CD14-positive monocyte (primary cell): Measurements from ENCODE around the gene CDK5RAP2. TPM values are rescaled to one million over a fixed set of nuclear protein-coding genes. Genes with fewer than 3 reads are reported as not detected.

Source experiments
- DNase-seq, 3 donors: peaks; one replicate each; pipeline ENCODE4 v3.0.0-alpha.2; 2011 to 2022
- H2AFZ ChIP-seq: 2 replicates; pipeline ENCODE4 v1.6.0; 2012; ENCODE audit warnings: mild to moderate bottlenecking, low read depth, low read length, inconsistent platforms; ENCODE audit not compliant: insufficient read depth, poor library complexity, severe bottlenecking
- H3K27ac ChIP-seq, 2 donors: 1 replicate in 1 of 2; 2 replicates in 1 of 2; pipeline ENCODE4 v1.5.1; 2012 to 2013; ENCODE audit warnings: low read length in 2 of 2, control low read depth in 1 of 2, inconsistent platforms in 1 of 2, low read depth in 1 of 2, mild to moderate bottlenecking in 1 of 2
- H3K27me3 ChIP-seq, 2 donors: one replicate each; pipeline versions ENCODE4 v1.6.0 to v1.6.1; 2011 to 2013; ENCODE audit warnings: low read length in 2 of 2; ENCODE audit not compliant: control insufficient read depth in 2 of 2, insufficient read depth in 2 of 2
- H3K36me3 ChIP-seq, 2 donors: replicated peaks in 1 of 2; 1 replicate in 1 of 2; 2 replicates in 1 of 2; pipeline versions ENCODE4 v1.5.1 to v1.6.1; 2012 to 2013; ENCODE audit warnings: low read length in 2 of 2, control low read depth in 1 of 2, inconsistent platforms in 1 of 2, mild to moderate bottlenecking in 1 of 2; ENCODE audit not compliant: insufficient read depth in 2 of 2, control insufficient read depth in 1 of 2
- H3K4me1 ChIP-seq, 2 donors: 1 replicate in 1 of 2; 2 replicates in 1 of 2; pipeline versions ENCODE4 v1.5.1 to v1.6.1; 2012 to 2013; ENCODE audit warnings: low read length in 2 of 2, control low read depth in 1 of 2, inconsistent platforms in 1 of 2, mild to moderate bottlenecking in 1 of 2, moderate library complexity in 1 of 2; ENCODE audit not compliant: insufficient read depth in 2 of 2, control insufficient read depth in 1 of 2
- H3K4me2 ChIP-seq: replicated peaks from 2 replicates; pipeline ENCODE3; 2012; ENCODE audit warnings: low read length, moderate library complexity, mild to moderate bottlenecking; ENCODE audit not compliant: poor library complexity, severe bottlenecking; ENCODE audit errors: extremely low read depth
- H3K4me3 ChIP-seq, 3 experiments: fragments of 200-600 bp in 1 of 3; sonication (generic) in 1 of 3; replicated peaks in 1 of 3; 1 replicate in 2 of 3; 2 replicates in 1 of 3; pipeline ENCODE4 v1.5.1; 2011 to 2013; ENCODE audit warnings: low read length in 3 of 3, mild to moderate bottlenecking in 3 of 3, control low read depth in 2 of 3, low read depth in 2 of 3, inconsistent platforms in 1 of 3, moderate library complexity in 1 of 3
- H3K79me2 ChIP-seq: 2 replicates; pipeline ENCODE4 v1.6.0; 2012; ENCODE audit warnings: mild to moderate bottlenecking, control low read depth, inconsistent platforms, low read length, moderate library complexity; ENCODE audit not compliant: insufficient read depth
- H3K9ac ChIP-seq: 2 replicates; pipeline ENCODE4 v1.6.0; 2017; ENCODE audit warnings: low read length, mild to moderate bottlenecking; ENCODE audit not compliant: insufficient read depth, poor library complexity, severe bottlenecking
- H3K9me3 ChIP-seq, 2 donors: replicated peaks in 1 of 2; 1 replicate in 1 of 2; 2 replicates in 1 of 2; pipeline versions ENCODE4 v1.5.1 to v1.6.1; 2012 to 2013; ENCODE audit warnings: low read length in 2 of 2, control low read depth in 1 of 2; ENCODE audit not compliant: control insufficient read depth in 1 of 2, insufficient read depth in 1 of 2
- H4K20me1 ChIP-seq: 2 replicates; pipeline ENCODE4 v1.6.0; 2012; ENCODE audit warnings: mild to moderate bottlenecking, low read length, control low read depth, moderate library complexity; ENCODE audit not compliant: insufficient read depth
- H3K27ac Mint-ChIP-seq, 7 donors: one replicate each; pipeline ENCODE4 v1.8.0; 2020; ENCODE audit warnings: mild to moderate bottlenecking in 7 of 7, mixed read lengths in 7 of 7, moderate library complexity in 6 of 7, inconsistent platforms in 2 of 7
- H3K27me3 Mint-ChIP-seq, 3 donors: one replicate each; pipeline ENCODE4 v1.8.0; 2021 to 2022; ENCODE audit warnings: low read depth in 3 of 3, mild to moderate bottlenecking in 3 of 3, mixed read lengths in 3 of 3, moderate library complexity in 3 of 3, inconsistent platforms in 1 of 3
- H3K36me3 Mint-ChIP-seq, 2 donors: one replicate each; pipeline ENCODE4 v1.8.0; 2020; ENCODE audit warnings: mixed read lengths in 2 of 2, inconsistent platforms in 1 of 2, mild to moderate bottlenecking in 1 of 2
- H3K4me1 Mint-ChIP-seq: one replicate; pipeline ENCODE4 v1.8.0; 2020; ENCODE audit warnings: mild to moderate bottlenecking, mixed read lengths
- H3K4me3 Mint-ChIP-seq, 2 donors: one replicate each; pipeline ENCODE4 v1.8.0; 2020; ENCODE audit warnings: mild to moderate bottlenecking in 2 of 2, mixed read lengths in 2 of 2, moderate library complexity in 1 of 2
- H3K9me3 Mint-ChIP-seq, 7 donors: one replicate each; pipeline ENCODE4 v1.8.0; 2020 to 2022; ENCODE audit warnings: mixed read lengths in 7 of 7, mild to moderate bottlenecking in 6 of 7, moderate library complexity in 6 of 7, inconsistent platforms in 2 of 7
- WGBS: methylation state at CpG from one replicate; pipeline ENCODE4 v1.1.5; 2013; ENCODE audit warnings: missing lambda C conversion rate; ENCODE audit not compliant: insufficient coverage; 5-methylcytosine and 5-hydroxymethylcytosine counted together
- intact Hi-C, 2 donors: fragments of 100-400 bp; cut with micrococcal nuclease; formaldehyde crosslinking; loops; one replicate each; pipeline versions ENCODE4 v1.15.0 to v1.15.1; 2023
- polyA plus RNA-seq, 3 donors: library from polyadenylated mRNA; depleted of rRNA in 1 of 3; unstranded in 2 of 3; stranded (reverse) in 1 of 3; fragments of 300-500 nt in 2 of 3; fragments of >200 nt in 1 of 3; fragmentation: Illumina TruSeq in 2 of 3; gene quantifications; 1 replicate in 2 of 3; 2 replicates in 1 of 3; pipeline ENCODE4 v1.2.3, GENCODE V29; 2012 to 2021
- TF ChIP-seq, protein P1 (sequence below): fragments of 200-600 bp; IDR thresholded peaks from one replicate; pipeline ENCODE4 v1.8.0; 2022; ENCODE audit warnings: antibody characterized with exemption, mild to moderate bottlenecking

CDK5RAP2 gene
- polyA plus RNA-seq, 3 donors, result 2.0 to 13.7 (median 6.1) TPM

DNA sequence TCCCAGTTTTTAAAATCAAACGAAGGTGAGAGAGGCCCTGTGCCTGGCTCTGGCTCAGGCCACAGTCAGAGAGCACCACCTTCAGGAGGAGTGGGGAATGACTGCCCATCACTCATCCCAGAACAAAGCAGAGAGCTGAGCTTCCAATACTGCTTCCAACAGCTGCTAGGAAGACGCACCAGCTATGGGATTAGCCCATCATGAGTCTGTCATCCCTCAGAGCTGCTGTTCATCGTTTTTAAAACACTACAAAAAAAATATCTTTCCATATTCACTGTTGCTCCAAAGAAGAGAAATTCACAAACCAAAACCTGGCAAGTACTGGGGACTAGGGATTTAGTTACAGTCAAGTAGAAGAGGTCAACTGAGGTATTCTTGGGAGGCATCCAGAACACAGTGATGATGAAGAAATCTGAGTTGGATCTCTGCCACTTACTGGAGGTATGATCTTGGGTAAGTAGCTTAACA, 102.4 kb downstream of the CDK5RAP2 start:
- no peak overlapping the region for H2AFZ ChIP-seq
- TF ChIP-seq, protein P1, sequence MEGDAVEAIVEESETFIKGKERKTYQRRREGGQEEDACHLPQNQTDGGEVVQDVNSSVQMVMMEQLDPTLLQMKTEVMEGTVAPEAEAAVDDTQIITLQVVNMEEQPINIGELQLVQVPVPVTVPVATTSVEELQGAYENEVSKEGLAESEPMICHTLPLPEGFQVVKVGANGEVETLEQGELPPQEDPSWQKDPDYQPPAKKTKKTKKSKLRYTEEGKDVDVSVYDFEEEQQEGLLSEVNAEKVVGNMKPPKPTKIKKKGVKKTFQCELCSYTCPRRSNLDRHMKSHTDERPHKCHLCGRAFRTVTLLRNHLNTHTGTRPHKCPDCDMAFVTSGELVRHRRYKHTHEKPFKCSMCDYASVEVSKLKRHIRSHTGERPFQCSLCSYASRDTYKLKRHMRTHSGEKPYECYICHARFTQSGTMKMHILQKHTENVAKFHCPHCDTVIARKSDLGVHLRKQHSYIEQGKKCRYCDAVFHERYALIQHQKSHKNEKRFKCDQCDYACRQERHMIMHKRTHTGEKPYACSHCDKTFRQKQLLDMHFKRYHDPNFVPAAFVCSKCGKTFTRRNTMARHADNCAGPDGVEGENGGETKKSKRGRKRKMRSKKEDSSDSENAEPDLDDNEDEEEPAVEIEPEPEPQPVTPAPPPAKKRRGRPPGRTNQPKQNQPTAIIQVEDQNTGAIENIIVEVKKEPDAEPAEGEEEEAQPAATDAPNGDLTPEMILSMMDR, result peak; percentile 98
- no peaks in the 10 kb centered on the region for H3K27me3 ChIP-seq
- intact Hi-C loops, result loop anchor here (5.0 kb wide), 3 partner anchors 515 to 925 kb away; no protein-coding TSS in a partner anchor
- H3K27me3 Mint-ChIP-seq, result no peaks in the 10 kb centered on the region
- no CpG with 5 or more reads among the region's 3 CpGs for WGBS
- H3K27ac Mint-ChIP-seq, result peak overlapping the region in 2 of 7 donors; percentile 12 to 64
- H3K27ac ChIP-seq, result no peak overlapping the region
- H3K4me1 Mint-ChIP-seq, result peaks cover 45% of the 10 kb centered on the region
- no peak overlapping the region for H3K4me3 ChIP-seq
- no peaks in the 10 kb centered on the region for H3K9me3 Mint-ChIP-seq
- no peaks in the 10 kb centered on the region for H4K20me1 ChIP-seq
- peaks cover 34 to 43% of the 10 kb centered on the region in 2 donors for H3K4me1 ChIP-seq
- H3K4me2 ChIP-seq, result no peak overlapping the region
- peak; percentile 9 to 42 (median 39) for DNase-seq
- no peaks in the 10 kb centered on the region for H3K9me3 ChIP-seq
- peaks cover 41 to 43% of the 10 kb centered on the region in 2 donors for H3K36me3 Mint-ChIP-seq
- no peak overlapping the region for H3K9ac ChIP-seq
- H3K36me3 ChIP-seq, result peaks cover 3 to 57% of the 10 kb centered on the region in 2 donors
- H3K79me2 ChIP-seq, result no peaks in the 10 kb centered on the region
- H3K4me3 Mint-ChIP-seq, result no peak overlapping the region

DNA sequence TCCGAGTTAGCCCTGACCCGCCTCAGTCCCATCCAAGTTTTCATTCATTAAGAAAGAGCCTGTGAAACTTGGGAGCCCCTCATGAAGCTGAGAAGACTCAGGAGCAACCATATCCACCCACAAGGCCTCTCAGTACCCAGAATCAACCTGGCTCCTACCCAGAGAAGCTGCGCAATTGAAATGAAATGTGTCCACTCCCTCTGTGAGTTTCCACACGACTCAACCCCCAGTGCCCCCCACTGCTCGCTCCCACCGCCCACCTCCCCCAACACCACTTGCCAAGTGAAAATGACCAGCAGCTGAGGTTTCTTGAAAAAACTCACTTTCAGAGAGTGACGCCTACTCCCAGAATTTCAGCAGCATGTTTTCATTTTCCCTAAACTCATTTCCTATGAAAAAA, 104.6 kb downstream of the CDK5RAP2 start:
- intact Hi-C loops, result loop anchor here (5.0 kb wide), 3 partner anchors 513 to 923 kb away; no protein-coding TSS in a partner anchor
- peaks cover 59% of the 10 kb centered on the region in 2 donors for H3K36me3 Mint-ChIP-seq

More for the DNA sequence above, 104.6 kb downstream of the CDK5RAP2 start:
- Histone ChIP-seq H3K36me3 (peaks cover 23 to 65% of the 10 kb centered on the region in 2 donors), H4K20me1 (no peaks in the 10 kb centered on the region), H2AFZ (no peak overlapping the region), H3K4me2 (no peak overlapping the region), H3K4me1 (peaks cover 25 to 26% of the 10 kb centered on the region in 2 donors), H3K79me2 (no peaks in the 10 kb centered on the region), H3K27me3 (no peaks in the 10 kb centered on the region), H3K9ac (no peak overlapping the region), H3K9me3 (no peaks in the 10 kb centered on the region), H3K4me3 (no peak overlapping the region), H3K27ac (peak overlapping the region in 1 of 2 donors; percentile 73)
- Mint-ChIP-seq H3K4me3 (no peak overlapping the region), H3K27ac (peak overlapping the region; percentile 82 to 93 (median 89)), H3K9me3 (no peaks in the 10 kb centered on the region), H3K4me1 (peaks cover 28% of the 10 kb centered on the region), H3K27me3 (no peaks in the 10 kb centered on the region)
- TF ChIP-seq, protein P1, result no peak
- no peak for DNase-seq
- WGBS, result 100% methylated on average over 6 of the region's 7 CpGs
